Upper lobe of right lung (tissue), 1 donor: ENCODE results near the gene TNFRSF14. TPM values are rescaled to one million over a fixed set of nuclear protein-coding genes. Genes with fewer than 3 reads are reported as not detected.
A peak's percentile ranks its signal among the peaks of the same experiment; 100 is the strongest.

Experiments
- ATAC-seq: fragments of 200-7000 bp; cut with Tn5 transposase; one replicate; pipeline ENCODE4 v1.9.1; 2020; ENCODE audit warnings: mild to moderate bottlenecking, moderate library complexity
- DNase-seq: peaks from one replicate; pipeline ENCODE4 v3.0.0-alpha.2; 2020
- H3K27ac ChIP-seq: fragments of 200-600 bp; one replicate; pipeline ENCODE4 v1.8.0; 2022
- H3K27me3 ChIP-seq: fragments of 200-600 bp; one replicate; pipeline ENCODE4 v1.8.0; 2022; ENCODE audit warnings: mild to moderate bottlenecking
- H3K36me3 ChIP-seq: fragments of 200-600 bp; one replicate; pipeline ENCODE4 v1.8.0; 2022
- H3K4me1 ChIP-seq: fragments of 200-600 bp; one replicate; pipeline ENCODE4 v1.8.0; 2022
- H3K4me3 ChIP-seq: fragments of 200-600 bp; one replicate; pipeline ENCODE4 v1.8.0; 2022; ENCODE audit warnings: mild to moderate bottlenecking
- H3K9me3 ChIP-seq: fragments of 200-600 bp; one replicate; pipeline ENCODE4 v1.8.0; 2022
- CTCF ChIP-seq: fragments of 200-600 bp; IDR thresholded peaks from one replicate; pipeline ENCODE4 v1.8.0; 2022; ENCODE audit warnings: antibody characterized with exemption
- intact Hi-C: fragments of 100-400 bp; cut with DNase I; formaldehyde crosslinking; loops from one replicate; pipeline ENCODE4 v1.11.0; 2022
- total RNA-seq: library from RNA; stranded (reverse); fragmentation: NEBNext Ultra II Directional; extraction: Animal tissue kit (Norgen Biotek cat#: 25700); gene quantifications from one replicate; pipeline ENCODE4 v1.2.1, GENCODE V29; 2021
- donor health status: DM: no; HTN: yes; CAD: no; lungs with severe emphysema.

Gene TNFRSF14
- total RNA-seq, 1 donor from 2014 or later, result 133 TPM

GRCh38 chr1:2554621-2555387 is 1.4 kb upstream of the TNFRSF14 start:
- peaks cover 30% of the 10 kb centered on the region for H3K4me1 ChIP-seq
- peak; percentile 44 for TF ChIP-seq CTCF
- DNase-seq (no peak), ATAC-seq (peak; percentile 6)
- H3K36me3 ChIP-seq, result peaks cover 17% of the 10 kb centered on the region
- peak overlapping the region; percentile 94 for H3K4me3 ChIP-seq
- no peaks in the 10 kb centered on the region for H3K9me3 ChIP-seq
- intact Hi-C loops, result no loop called here
- no peaks in the 10 kb centered on the region for H3K27me3 ChIP-seq
- H3K27ac ChIP-seq, result peak overlapping the region; percentile 98

GRCh38 chr1:2555634-2556276 is 416 bp upstream of the TNFRSF14 start:
- intact Hi-C loops, result no loop called here
- TF ChIP-seq CTCF, result no peak
- Histone ChIP-seq H3K27me3 (no peaks in the 10 kb centered on the region), H3K4me1 (peaks cover 30% of the 10 kb centered on the region), H3K27ac (peak overlapping the region; percentile 98), H3K36me3 (peaks cover 26% of the 10 kb centered on the region), H3K9me3 (no peaks in the 10 kb centered on the region), H3K4me3 (peak overlapping the region; percentile 94)
- DNase-seq (peak; percentile 94), ATAC-seq (peak; percentile 78)

GRCh38 chr1:2556678-2557481 is 709 bp downstream of the TNFRSF14 start:
- DNase-seq (peak; percentile 82), ATAC-seq (peak; percentile 37)
- Histone ChIP-seq H3K4me3 (peak overlapping the region; percentile 94), H3K27ac (peak overlapping the region; percentile 98), H3K4me1 (peaks cover 30% of the 10 kb centered on the region), H3K9me3 (no peaks in the 10 kb centered on the region), H3K36me3 (peaks cover 36% of the 10 kb centered on the region), H3K27me3 (no peaks in the 10 kb centered on the region)
- no peak for TF ChIP-seq CTCF
- intact Hi-C loops, result no loop called here

GRCh38 chr1:2557482-2558400 is 1.6 kb downstream of the TNFRSF14 start:
- ATAC-seq (no peak), DNase-seq (no peak)
- Histone ChIP-seq H3K27me3 (no peaks in the 10 kb centered on the region), H3K36me3 (peaks cover 44% of the 10 kb centered on the region), H3K27ac (peak overlapping the region; percentile 98), H3K4me3 (peak overlapping the region; percentile 94), H3K4me1 (peaks cover 30% of the 10 kb centered on the region), H3K9me3 (no peaks in the 10 kb centered on the region)
- TF ChIP-seq CTCF, result no peak
- intact Hi-C loops, result no loop called here

GRCh38 chr1:2558420-2558819 is 2.2 kb downstream of the TNFRSF14 start:
- no peak overlapping the region for H3K4me3 ChIP-seq
- no peak for DNase-seq
- H3K27ac ChIP-seq, result no peak overlapping the region
- H3K27me3 ChIP-seq, result no peaks in the 10 kb centered on the region
- ATAC-seq, result no peak
- no peaks in the 10 kb centered on the region for H3K9me3 ChIP-seq
- TF ChIP-seq CTCF, result no peak
- peaks cover 51% of the 10 kb centered on the region for H3K36me3 ChIP-seq
- peaks cover 30% of the 10 kb centered on the region for H3K4me1 ChIP-seq
- intact Hi-C loops, result no loop called here
